DND-41 (cell line): ENCODE results near the gene SGCD.

ENCODE experiments used
- ATAC-seq: fragments of 200-7000 bp; cut with Tn5 transposase; 3 replicates; pipeline ENCODE4 v1.9.1; 2021; ENCODE audit warnings: low read depth; ENCODE audit not compliant: insufficient read depth
- DNase-seq: peaks from one replicate; pipeline ENCODE4 v3.0.0-alpha.2; 2020
- H2AFZ ChIP-seq: 2 replicates; pipeline ENCODE4 v1.6.0; 2012; ENCODE audit warnings: low read depth, low read length
- H3K27ac ChIP-seq: 2 replicates; pipeline ENCODE4 v1.5.1; 2012; ENCODE audit warnings: low read length, inconsistent platforms
- H3K27me3 ChIP-seq: fragments of 200-600 bp; sonication (generic); 2 replicates; pipeline ENCODE4 v1.6.0; 2012; ENCODE audit warnings: low read length, mild to moderate bottlenecking, inconsistent platforms; ENCODE audit not compliant: insufficient read depth, poor library complexity
- H3K36me3 ChIP-seq: 2 replicates; pipeline ENCODE4 v1.5.1; 2012; ENCODE audit warnings: low read length, inconsistent platforms; ENCODE audit not compliant: insufficient read depth
- H3K4me1 ChIP-seq: 2 replicates; pipeline ENCODE4 v1.5.1; 2012; ENCODE audit warnings: mild to moderate bottlenecking, low read length; ENCODE audit not compliant: insufficient read depth
- H3K4me2 ChIP-seq: 2 replicates; pipeline ENCODE4 v1.6.0; 2012; ENCODE audit warnings: mild to moderate bottlenecking, moderate library complexity, low read length, inconsistent platforms; ENCODE audit not compliant: insufficient read depth
- H3K4me3 ChIP-seq, 2 experiments: fragments of 200-600 bp in 1 of 2; shearing (Covaris generic) in 1 of 2; 2 replicates each; pipeline ENCODE4 v1.5.1; 2012 to 2016; ENCODE audit warnings: inconsistent platforms in 2 of 2, low read length in 2 of 2, mild to moderate bottlenecking in 2 of 2, low read depth in 1 of 2, moderate library complexity in 1 of 2
- H3K79me2 ChIP-seq: 2 replicates; pipeline ENCODE4 v1.6.0; 2012; ENCODE audit warnings: low read length, inconsistent platforms; ENCODE audit not compliant: insufficient read depth
- H3K9ac ChIP-seq: 2 replicates; pipeline ENCODE4 v1.6.0; 2012; ENCODE audit warnings: low read depth, mild to moderate bottlenecking, inconsistent platforms, low read length, moderate library complexity
- H3K9me3 ChIP-seq: 2 replicates; pipeline ENCODE4 v1.5.1; 2012; ENCODE audit warnings: low read length, moderate library complexity, mild to moderate bottlenecking, inconsistent platforms; ENCODE audit not compliant: insufficient read depth, severe bottlenecking
- H4K20me1 ChIP-seq: 2 replicates; pipeline ENCODE4 v1.6.0; 2012; ENCODE audit warnings: low read length; ENCODE audit not compliant: insufficient read depth
- EZH2 ChIP-seq: IDR thresholded peaks from 3 replicates; pipeline ENCODE4 v1.6.1; 2012; ENCODE audit warnings: borderline replicate concordance, low read depth, mild to moderate bottlenecking, moderate library complexity, low read length, inconsistent platforms; ENCODE audit not compliant: severe bottlenecking
- TF ChIP-seq, protein P1 (sequence below): IDR thresholded peaks from 2 replicates; pipeline ENCODE4 v1.5.1; 2012; ENCODE audit warnings: borderline replicate concordance, low read length, moderate library complexity, mild to moderate bottlenecking; ENCODE audit not compliant: poor library complexity, severe bottlenecking; ENCODE audit errors: extremely low read depth

Gene SGCD

DNA sequence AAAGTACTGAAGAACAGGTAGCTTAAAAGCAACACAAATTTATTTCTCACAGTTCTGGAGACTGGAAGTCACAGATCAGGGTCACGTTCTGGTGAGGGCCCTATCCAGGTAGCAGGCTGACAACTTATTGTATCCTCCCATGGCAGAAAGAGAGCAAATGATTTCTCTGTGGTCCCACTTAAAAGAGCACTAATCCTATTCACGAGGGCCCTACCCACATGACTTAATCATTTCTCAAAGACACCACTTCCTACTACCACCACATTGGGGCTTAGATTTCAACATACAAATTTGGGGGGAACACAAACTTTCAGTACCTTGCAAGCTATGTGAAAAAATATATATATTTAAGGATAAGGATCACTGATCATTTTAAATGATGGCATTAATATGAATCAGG, 447.3 kb downstream of the SGCD start:
- no peak for ATAC-seq
- Histone ChIP-seq H2AFZ (no peak overlapping the region), H3K9ac (no peak overlapping the region), H3K27me3 (no peaks in the 10 kb centered on the region), H4K20me1 (no peaks in the 10 kb centered on the region), H3K9me3 (no peaks in the 10 kb centered on the region), H3K4me1 (no peaks in the 10 kb centered on the region), H3K4me2 (no peak overlapping the region), H3K4me3 (no peak overlapping the region), H3K27ac (no peak overlapping the region), H3K36me3 (no peaks in the 10 kb centered on the region), H3K79me2 (no peaks in the 10 kb centered on the region)
- no peak for DNase-seq
- TF ChIP-seq EZH2 = no peak
- TF ChIP-seq, protein P1, sequence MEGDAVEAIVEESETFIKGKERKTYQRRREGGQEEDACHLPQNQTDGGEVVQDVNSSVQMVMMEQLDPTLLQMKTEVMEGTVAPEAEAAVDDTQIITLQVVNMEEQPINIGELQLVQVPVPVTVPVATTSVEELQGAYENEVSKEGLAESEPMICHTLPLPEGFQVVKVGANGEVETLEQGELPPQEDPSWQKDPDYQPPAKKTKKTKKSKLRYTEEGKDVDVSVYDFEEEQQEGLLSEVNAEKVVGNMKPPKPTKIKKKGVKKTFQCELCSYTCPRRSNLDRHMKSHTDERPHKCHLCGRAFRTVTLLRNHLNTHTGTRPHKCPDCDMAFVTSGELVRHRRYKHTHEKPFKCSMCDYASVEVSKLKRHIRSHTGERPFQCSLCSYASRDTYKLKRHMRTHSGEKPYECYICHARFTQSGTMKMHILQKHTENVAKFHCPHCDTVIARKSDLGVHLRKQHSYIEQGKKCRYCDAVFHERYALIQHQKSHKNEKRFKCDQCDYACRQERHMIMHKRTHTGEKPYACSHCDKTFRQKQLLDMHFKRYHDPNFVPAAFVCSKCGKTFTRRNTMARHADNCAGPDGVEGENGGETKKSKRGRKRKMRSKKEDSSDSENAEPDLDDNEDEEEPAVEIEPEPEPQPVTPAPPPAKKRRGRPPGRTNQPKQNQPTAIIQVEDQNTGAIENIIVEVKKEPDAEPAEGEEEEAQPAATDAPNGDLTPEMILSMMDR = no peak

DNA sequence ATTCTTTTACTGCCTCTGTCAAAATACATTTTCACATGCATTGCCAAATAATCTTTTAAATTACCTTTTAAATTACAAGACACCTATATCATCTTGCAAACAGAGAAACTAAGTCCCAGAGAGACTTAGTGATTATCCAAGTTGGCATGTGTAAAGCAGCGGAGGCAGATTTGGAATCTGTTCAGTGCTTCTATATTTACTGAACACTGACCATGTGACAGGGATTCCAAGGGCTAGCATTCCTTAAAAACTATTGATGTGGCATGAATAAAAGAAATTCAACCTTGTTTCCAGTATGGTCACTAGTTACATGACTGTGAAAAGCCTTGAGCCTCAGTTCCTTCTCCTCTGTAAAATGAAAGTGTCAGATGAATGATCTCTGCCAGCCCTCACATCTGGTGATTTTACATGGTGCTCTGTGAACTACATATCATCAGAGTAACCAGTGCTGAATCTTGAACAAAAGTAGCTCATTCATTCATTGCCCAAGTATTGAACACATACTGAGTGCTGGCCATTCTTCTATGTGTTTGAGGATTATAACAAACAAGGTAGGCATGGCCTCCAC, 451.3 kb downstream of the SGCD start:
- H3K4me3 ChIP-seq = no peak overlapping the region
- ATAC-seq (no peak), DNase-seq (no peak)
- H3K27me3 ChIP-seq = no peaks in the 10 kb centered on the region
- no peaks in the 10 kb centered on the region for H3K79me2 ChIP-seq
- no peaks in the 10 kb centered on the region for H3K9me3 ChIP-seq
- H2AFZ ChIP-seq = no peak overlapping the region
- H3K4me2 ChIP-seq = no peak overlapping the region
- H4K20me1 ChIP-seq = no peaks in the 10 kb centered on the region
- TF ChIP-seq EZH2 = no peak
- TF ChIP-seq, protein P1 = no peak
- H3K9ac ChIP-seq = no peak overlapping the region
- no peak overlapping the region for H3K27ac ChIP-seq
- no peaks in the 10 kb centered on the region for H3K4me1 ChIP-seq
- no peaks in the 10 kb centered on the region for H3K36me3 ChIP-seq

DNA sequence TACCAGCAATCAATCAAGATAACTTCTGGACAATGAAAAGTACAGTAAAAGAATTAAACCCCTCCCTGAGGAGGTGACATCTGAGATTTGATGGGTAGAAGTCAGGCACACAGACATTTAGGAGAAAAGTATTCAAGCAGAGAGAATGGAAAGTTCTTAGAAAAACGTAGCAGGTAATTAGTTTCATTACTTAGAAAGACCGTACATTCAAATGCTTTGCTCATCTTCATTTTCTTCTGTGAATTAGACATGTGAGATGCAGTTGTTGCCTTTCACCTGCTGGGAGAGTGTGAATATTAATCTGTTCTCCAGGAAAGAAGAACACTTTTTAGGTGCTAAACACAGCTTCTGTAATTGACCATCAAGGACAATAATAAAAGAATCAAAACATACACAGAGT, 451.8 kb downstream of the SGCD start:
- Histone ChIP-seq H3K4me2 (no peak overlapping the region), H3K27me3 (no peaks in the 10 kb centered on the region), H3K4me3 (no peak overlapping the region), H3K36me3 (no peaks in the 10 kb centered on the region), H3K79me2 (no peaks in the 10 kb centered on the region), H4K20me1 (no peaks in the 10 kb centered on the region), H3K9me3 (no peaks in the 10 kb centered on the region), H3K4me1 (no peaks in the 10 kb centered on the region), H2AFZ (no peak overlapping the region), H3K27ac (no peak overlapping the region), H3K9ac (no peak overlapping the region)
- DNase-seq = no peak
- TF ChIP-seq EZH2 = no peak
- TF ChIP-seq, protein P1 = no peak
- no peak for ATAC-seq

DNA sequence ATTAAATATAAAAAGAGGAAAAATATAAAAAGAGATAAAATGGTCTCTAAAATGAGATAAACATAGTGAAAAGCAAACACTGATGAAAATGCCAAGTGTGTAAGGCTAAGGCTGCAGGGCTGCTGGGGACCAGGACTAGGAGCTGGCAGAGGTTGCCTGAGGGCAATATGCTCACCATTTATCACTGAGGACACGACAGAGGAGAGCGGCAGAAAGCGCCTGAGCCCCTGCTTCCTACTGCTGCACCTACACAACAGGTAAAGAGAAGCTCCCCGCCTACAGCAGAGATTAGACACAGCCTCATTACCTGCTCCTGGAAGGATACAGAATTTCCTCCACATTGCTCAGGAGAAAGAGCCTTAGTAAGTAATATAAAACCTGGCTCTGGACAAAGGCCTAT, 452.5 kb downstream of the SGCD start:
- H3K27me3 ChIP-seq = no peaks in the 10 kb centered on the region
- H3K4me2 ChIP-seq = no peak overlapping the region
- H3K9ac ChIP-seq = no peak overlapping the region
- H3K9me3 ChIP-seq = no peaks in the 10 kb centered on the region
- H3K36me3 ChIP-seq = no peaks in the 10 kb centered on the region
- H2AFZ ChIP-seq = no peak overlapping the region
- no peaks in the 10 kb centered on the region for H3K4me1 ChIP-seq
- H3K79me2 ChIP-seq = no peaks in the 10 kb centered on the region
- TF ChIP-seq, protein P1 = no peak
- TF ChIP-seq EZH2 = no peak
- no peaks in the 10 kb centered on the region for H4K20me1 ChIP-seq
- no peak overlapping the region for H3K4me3 ChIP-seq
- H3K27ac ChIP-seq = no peak overlapping the region
- ATAC-seq = no peak
- DNase-seq = no peak
